GM12878 (cell line): ENCODE data around the gene DOHH. TPM values are rescaled to one million over a fixed set of nuclear protein-coding genes. Genes with fewer than 3 reads are reported as not detected.

Source experiments
- ATAC-seq: fragments of 200-7000 bp; cut with Tn5 transposase; 3 replicates; pipeline ENCODE4 v1.9.1; 2020; ENCODE audit warnings: mild to moderate bottlenecking, moderate library complexity
- BruUV-seq: library from RNA; stranded (reverse); fragments of 400-500 nt; replicated peaks from 2 replicates; lab custom pipeline; 2021; lab: Mats Ljungman, UMichigan
- CTCF ChIA-PET: fragments of 300-600 bp; sonication (Branson Sonifier 250); formaldehyde crosslinking; extraction: SDS; loops from one replicate; lab custom pipeline; 2021; ENCODE audit warnings: inconsistent platforms; lab: Yijun Ruan, JAX
- POLR2A ChIA-PET: fragments of 350-600 bp; formaldehyde crosslinking; extraction: SDS; loops from one replicate; lab custom pipeline; 2021; ENCODE audit warnings: inconsistent platforms; lab: Charles Lee
- RAD21 ChIA-PET: fragments of 300-600 bp; sonication (Branson Sonifier 250); formaldehyde crosslinking; loops from one replicate; lab custom pipeline; 2023; ENCODE audit warnings: antibody characterized with exemption; ENCODE audit not compliant: unreplicated experiment; lab: Charles Lee
- SMC1A ChIA-PET: fragments of 300-600 bp; sonication (Branson Sonifier 250); formaldehyde crosslinking; loops from one replicate; lab custom pipeline; 2023; ENCODE audit not compliant: unreplicated experiment, uncharacterized antibody; lab: Charles Lee
- DNase-seq: peaks from one replicate; pipeline ENCODE4 v3.0.0-alpha.2; 2011; ENCODE audit warnings: low read depth, low spot score
- FAIRE-seq: peaks from 3 replicates; lab custom pipeline; 2011; peaks lifted over from hg19 to GRCh38; lab: Jason Lieb, UNC
- H2AFZ ChIP-seq: 2 replicates; pipeline ENCODE4 v1.6.0; 2011; ENCODE audit warnings: low read depth, low read length, control low read depth; ENCODE audit not compliant: control insufficient read depth
- H3K27ac ChIP-seq: 2 replicates; pipeline ENCODE4 v1.5.1; 2011; ENCODE audit warnings: control low read depth; ENCODE audit not compliant: control insufficient read depth, insufficient read depth
- H3K27me3 ChIP-seq, 2 experiments: replicated peaks in 1 of 2; 2 replicates each; pipeline versions ENCODE4 v1.6.0 to v1.6.1; 2011; ENCODE audit warnings: low read length in 1 of 2; ENCODE audit not compliant: control insufficient read depth in 2 of 2, insufficient read depth in 2 of 2
- H3K36me3 ChIP-seq, 2 experiments: 2 replicates each; pipeline ENCODE4 v1.5.1; 2011; ENCODE audit warnings: low read length in 1 of 2; ENCODE audit not compliant: control insufficient read depth in 2 of 2, insufficient read depth in 2 of 2
- H3K4me1 ChIP-seq: 2 replicates; pipeline ENCODE4 v1.6.1; 2011; ENCODE audit warnings: mild to moderate bottlenecking, low read length, moderate library complexity, mixed read lengths; ENCODE audit not compliant: control insufficient read depth, insufficient read depth
- H3K4me2 ChIP-seq: 2 replicates; pipeline ENCODE4 v1.6.0; 2011; ENCODE audit warnings: control low read depth; ENCODE audit not compliant: control insufficient read depth, insufficient read depth
- H3K4me3 ChIP-seq: fragments of 200-600 bp; sonication (generic); 2 replicates; pipeline ENCODE4 v1.5.1; 2016
- H3K79me2 ChIP-seq: 2 replicates; pipeline ENCODE4 v1.6.0; 2011; ENCODE audit warnings: low read length; ENCODE audit not compliant: control insufficient read depth, insufficient read depth
- H3K9ac ChIP-seq: 2 replicates; pipeline ENCODE4 v1.8.0; 2011; ENCODE audit warnings: low read length, control low read depth, mixed read lengths; ENCODE audit not compliant: control insufficient read depth, insufficient read depth
- H3K9me3 ChIP-seq: replicated peaks from 3 replicates; pipeline ENCODE4 v1.5.1; 2011; ENCODE audit warnings: mild to moderate bottlenecking, low read length; ENCODE audit not compliant: control insufficient read depth, insufficient read depth
- H4K20me1 ChIP-seq: 2 replicates; pipeline ENCODE4 v1.6.0; 2011; ENCODE audit not compliant: control insufficient read depth, insufficient read depth
- CUX1 ChIP-seq: IDR thresholded peaks from 2 replicates; pipeline ENCODE4 v1.6.1; 2012; ENCODE audit warnings: improper control_type of control experiment, low read depth, low read length; ENCODE audit not compliant: insufficient replicate concordance
- GABPA ChIP-seq: IDR thresholded peaks from 2 replicates; pipeline ENCODE4 v1.6.1; 2014; ENCODE audit warnings: antibody characterized with exemption, low read depth, mild to moderate bottlenecking, inconsistent platforms
- HSF1 ChIP-seq: fragments of 150-350 bp; IDR thresholded peaks from 2 replicates; pipeline ENCODE4 v1.6.1; 2014; ENCODE audit warnings: mild to moderate bottlenecking, low read depth, low read length
- IRF4 ChIP-seq: IDR thresholded peaks from 2 replicates; pipeline ENCODE4 v1.6.1; 2011; ENCODE audit warnings: low read depth, low read length
- POLR2AphosphoS5 ChIP-seq: IDR thresholded peaks from 2 replicates; pipeline ENCODE4 v1.6.1; 2011; ENCODE audit warnings: mild to moderate bottlenecking, low read length, inconsistent platforms
- RFX5 ChIP-seq: IDR thresholded peaks from 2 replicates; pipeline ENCODE4 v1.6.1; 2011; ENCODE audit warnings: low read depth, low read length, improper control_type of control experiment
- SMAD1 ChIP-seq: fragments of 450-650 bp; IDR thresholded peaks from 2 replicates; pipeline ENCODE4 v1.6.1; 2018; ENCODE audit warnings: mild to moderate bottlenecking, low read depth; ENCODE audit not compliant: partially characterized antibody
- SUZ12 ChIP-seq: fragments of 200-600 bp; sonication (generic); IDR thresholded peaks from one replicate; pipeline ENCODE4 v1.6.1; 2018; ENCODE audit warnings: antibody characterized with exemption, mild to moderate bottlenecking; ENCODE audit not compliant: unreplicated experiment
- TAF1 ChIP-seq: IDR thresholded peaks from 2 replicates; pipeline ENCODE4 v1.6.1; 2011; ENCODE audit warnings: mild to moderate bottlenecking, low read depth, low read length, borderline replicate concordance
- TCF12 ChIP-seq: IDR thresholded peaks from 2 replicates; pipeline ENCODE4 v1.6.1; 2011; ENCODE audit warnings: low read depth, mild to moderate bottlenecking, low read length
- TCF7 ChIP-seq: IDR thresholded peaks from 2 replicates; pipeline ENCODE4 v1.6.1; 2014; ENCODE audit warnings: antibody characterized with exemption, borderline replicate concordance
- ZBTB40 ChIP-seq: fragments of 450-650 bp; IDR thresholded peaks from 2 replicates; pipeline ENCODE4 v1.6.1; 2016; ENCODE audit warnings: mild to moderate bottlenecking, moderate library complexity, borderline replicate concordance
- ZNF274 ChIP-seq: IDR thresholded peaks from one replicate; pipeline ENCODE4 v1.8.0; 2011; ENCODE audit not compliant: insufficient read length, insufficient read depth
- WGBS: methylation state at CpG from one replicate; pipeline ENCODE4 v1.1.6; 2016; ENCODE audit warnings: low lambda C conversion rate; ENCODE audit not compliant: insufficient replicate concordance, insufficient coverage; ENCODE audit errors: missing lambda C conversion rate; 5-methylcytosine and 5-hydroxymethylcytosine counted together
- in situ Hi-C: fragments of 300-500 bp; cut with MboI; formaldehyde crosslinking; loops from 9 replicates; pipeline ENCODE4 v1.14.3; 2018; ENCODE audit warnings: mixed read lengths
- intact Hi-C: fragments of 100-400 bp; cut with micrococcal nuclease; formaldehyde crosslinking; loops from one replicate; pipeline ENCODE4 v1.14.2; 2022; ENCODE audit not compliant: unreplicated experiment
- polyA plus RNA-seq, 11 experiments: library from polyadenylated mRNA; depleted of rRNA in 4 of 11; unstranded in 6 of 11; stranded (reverse) in 5 of 11; fragments of >200 nt; fragmentation: Nextera tagmentation in 4 of 11; fragmentation: Illumina TruSeq in 1 of 11; extraction: Ambion mirVana in 4 of 11; extraction: Trizol in 1 of 11; gene quantifications; 1 replicate in 1 of 11; 2 replicates in 10 of 11; pipeline versions ENCODE4 v1.2.1 to v1.2.3, GENCODE V29; 2011 to 2016; ENCODE audit warnings: inconsistent platforms in 2 of 11, missing spikeins in 2 of 11, low read depth in 1 of 11
- total RNA-seq, 4 experiments: library from RNA; depleted of rRNA in 3 of 4; stranded (reverse); fragments of >200 nt in 3 of 4; fragmentation: Illumina TruSeq in 1 of 4; extraction: Trizol in 1 of 4; gene quantifications; 2 replicates each; pipeline versions ENCODE4 v1.2.1 to v1.2.3, GENCODE V29; 2013 to 2021

Gene DOHH
- total and polyA plus RNA-seq, 10 of the 15 experiments (the other 5 are each of a cell fraction or from before 2014, with no cell fraction given): 0.11 to 28.6 (median 11.7) TPM

GRCh38 chr19:3494051-3494450 lies 6.4 kb downstream of the DOHH start (continued):
- no peak for TF ChIP-seq GABPA
- no peak for TF ChIP-seq TCF12
- TF ChIP-seq, all 136 proteins: peak for 4

- 98% methylated on average over 13 of the region's 14 CpGs for WGBS
- Histone ChIP-seq H3K9ac (no peak overlapping the region), H3K36me3 (peaks cover 6 to 19% of the 10 kb centered on the region in 2 experiments), H3K9me3 (no peaks in the 10 kb centered on the region; the same call in 2 of the 3 replicates), H3K79me2 (no peaks in the 10 kb centered on the region; the same call in none of the 2 replicates), H3K27ac (no peak overlapping the region), H3K4me3 (no peak overlapping the region), H3K4me2 (no peak overlapping the region), H2AFZ (no peak overlapping the region), H3K4me1 (no peaks in the 10 kb centered on the region), H4K20me1 (no peaks in the 10 kb centered on the region), H3K27me3 (no peaks in the 10 kb centered on the region)
- TF ChIP-seq TAF1: no peak
- no peak for TF ChIP-seq POLR2AphosphoS5
- no peak for TF ChIP-seq ZNF274
- no peak for TF ChIP-seq HSF1
- no peak for TF ChIP-seq CUX1
- no peak for TF ChIP-seq ZBTB40
- TF ChIP-seq TCF7: no peak
- no peak for TF ChIP-seq IRF4
- no peak for TF ChIP-seq SMAD1
- no peak for TF ChIP-seq SUZ12
- no peak for TF ChIP-seq RFX5
- CTCF ChIA-PET: interaction anchor here (0.8 kb wide), 1 partner anchor 189 kb away, joined by 3 read pairs; no protein-coding TSS in a partner anchor
- DNase-seq (no peak), ATAC-seq (no peak), FAIRE-seq (no peak)
- SMC1A ChIA-PET: no interaction called here
- POLR2A ChIA-PET: no interaction called here
- RAD21 ChIA-PET: no interaction called here
- in situ Hi-C loops (no loop called here), intact Hi-C loops (no loop called here)
- BruUV-seq: no TSS peak
These were observed 6.8 kb downstream of the DOHH start for GRCh38 chr19:3493651-3494050.
